K562 (cell line): ENCODE results near the gene LAGE3. TPM values are rescaled to one million over a fixed set of nuclear protein-coding genes. Genes with fewer than 3 reads are reported as not detected.

Experiments
- ATAC-seq: fragments of 200-7000 bp; cut with Tn5 transposase; 3 replicates; pipeline ENCODE4 v1.9.1; 2020; ENCODE audit warnings: moderate library complexity
- BruUV-seq: library from RNA; stranded (reverse); fragments of 400-500 nt; replicated peaks from 2 replicates; lab custom pipeline; 2021; lab: Mats Ljungman, UMichigan
- CTCF ChIA-PET: fragments of 300-600 bp; formaldehyde crosslinking; extraction: SDS; loops from one replicate; lab custom pipeline; 2021; ENCODE audit warnings: low intra/inter-chr PET ratio; lab: Yijun Ruan, JAX
- POLR2A ChIA-PET: fragments of 300-600, 350-650 bp; sonication (Branson Sonifier 250); formaldehyde crosslinking; extraction: SDS; loops from one replicate; lab custom pipeline; 2021; ENCODE audit warnings: antibody characterized with exemption, inconsistent platforms; lab: Yijun Ruan, JAX
- DNase-seq, 4 experiments: peaks; one replicate each; pipeline versions ENCODE4 v3.0.0 to v3.0.0-alpha.2; 2011 to 2018; ENCODE audit warnings: low spot score in 3 of 4, mixed read lengths in 3 of 4; ENCODE audit errors: extremely low read depth in 1 of 4
- FAIRE-seq: peaks from 2 replicates; lab custom pipeline; 2011; peaks lifted over from hg19 to GRCh38; lab: Jason Lieb, UNC
- H2AFZ ChIP-seq: 2 replicates; pipeline ENCODE4 v1.6.0; 2011; ENCODE audit warnings: low read depth, low read length, control low read depth, inconsistent platforms
- H3K27ac ChIP-seq: fragments of 200-600 bp; 3 replicates; pipeline ENCODE4 v1.8.0; 2011; ENCODE audit warnings: low read depth, mild to moderate bottlenecking, control low read depth, inconsistent platforms, low read length, moderate library complexity, mixed read lengths; ENCODE audit errors: extremely low read depth
- H3K27me3 ChIP-seq, 2 experiments: fragments of 300-600 bp in 1 of 2; 2 replicates in 1 of 2; 3 replicates in 1 of 2; pipeline versions ENCODE4 v1.6.0 to v1.8.0; 2011; ENCODE audit warnings: inconsistent platforms in 2 of 2, low read length in 2 of 2, mild to moderate bottlenecking in 1 of 2, mixed read lengths in 1 of 2, moderate library complexity in 1 of 2; ENCODE audit not compliant: control insufficient read depth in 2 of 2, insufficient read depth in 2 of 2
- H3K36me3 ChIP-seq: fragments of 300-600 bp; 3 replicates; pipeline ENCODE4 v1.8.0; 2011; ENCODE audit warnings: mild to moderate bottlenecking, low read length, inconsistent platforms; ENCODE audit not compliant: control insufficient read depth, insufficient read depth
- H3K4me1 ChIP-seq, 2 experiments: fragments of 200-600 bp in 1 of 2; replicated peaks in 1 of 2; 2 replicates in 1 of 2; 3 replicates in 1 of 2; pipeline versions ENCODE4 v1.5.1 to v1.8.0; 2011; ENCODE audit warnings: inconsistent platforms in 2 of 2, low read length in 2 of 2, mild to moderate bottlenecking in 1 of 2, mixed read lengths in 1 of 2, moderate library complexity in 1 of 2; ENCODE audit not compliant: control insufficient read depth in 2 of 2, insufficient read depth in 2 of 2
- H3K4me2 ChIP-seq: 2 replicates; pipeline ENCODE4 v1.6.1; 2011; ENCODE audit warnings: low read length, control low read depth, inconsistent platforms, mixed read lengths; ENCODE audit not compliant: insufficient read depth
- H3K4me3 ChIP-seq: fragments of 200-600 bp; sonication (generic), shearing (Covaris generic); 2 replicates; pipeline ENCODE4 v1.5.1; 2016; ENCODE audit warnings: control low read depth, inconsistent platforms
- H3K79me2 ChIP-seq: fragments of 200-600 bp; 3 replicates; pipeline ENCODE4 v1.8.0; 2011; ENCODE audit warnings: low read length, inconsistent platforms; ENCODE audit not compliant: control insufficient read depth, insufficient read depth
- H3K9ac ChIP-seq, 2 experiments: 2 replicates each; pipeline versions ENCODE4 v1.6.0 to v1.6.1; 2011; ENCODE audit warnings: low read depth in 2 of 2, low read length in 2 of 2, control low read depth in 1 of 2, inconsistent platforms in 1 of 2, mild to moderate bottlenecking in 1 of 2, mixed read lengths in 1 of 2; ENCODE audit not compliant: insufficient read depth in 1 of 2
- H3K9me1 ChIP-seq: one replicate; pipeline ENCODE4 v1.6.0; 2011; ENCODE audit warnings: inconsistent platforms, mild to moderate bottlenecking, low read length, moderate library complexity; ENCODE audit not compliant: control insufficient read depth, insufficient read depth
- H3K9me3 ChIP-seq: replicated peaks from 2 replicates; pipeline ENCODE4 v1.5.1; 2011; ENCODE audit warnings: low read depth, low read length, inconsistent platforms; ENCODE audit not compliant: control insufficient read depth, insufficient read depth
- H4K20me1 ChIP-seq: replicated peaks from 2 replicates; pipeline ENCODE4 v1.6.1; 2011; ENCODE audit warnings: low read length, inconsistent platforms, mixed read lengths; ENCODE audit not compliant: control insufficient read depth, insufficient read depth
- ETS2 ChIP-seq: IDR thresholded peaks from 2 replicates; pipeline ENCODE4 v1.6.1; 2016; ENCODE audit warnings: borderline replicate concordance, missing genetic modification characterization, mild to moderate bottlenecking, moderate library complexity, missing compliant biosample characterization; ENCODE audit not compliant: poor library complexity, severe bottlenecking
- MECOM ChIP-seq: fragments of 250-450 bp; sonication (Bioruptor Pico); IDR thresholded peaks from 2 replicates; pipeline ENCODE4 v1.8.0; 2022; ENCODE audit warnings: inconsistent platforms
- RCOR1 ChIP-seq, 2 experiments: IDR thresholded peaks; 2 replicates each; pipeline ENCODE4 v1.6.1; 2012; ENCODE audit warnings: low read depth in 2 of 2, low read length in 2 of 2, borderline replicate concordance in 1 of 2, improper control_type of control experiment in 1 of 2
- ZFP30 ChIP-seq: fragments of 250-450 bp; sonication (Bioruptor Pico); IDR thresholded peaks from 2 replicates; pipeline ENCODE4 v1.8.0; 2022; ENCODE audit warnings: moderate library complexity, mild to moderate bottlenecking, inconsistent platforms, borderline replicate concordance
- ZNF146 ChIP-seq: IDR thresholded peaks from one replicate; pipeline ENCODE4 v1.6.1; 2018; ENCODE audit warnings: missing compliant biosample characterization; ENCODE audit not compliant: unreplicated experiment
- ZNF449 ChIP-seq: fragments of 250-450 bp; sonication (Bioruptor Pico); IDR thresholded peaks from 2 replicates; pipeline ENCODE4 v1.8.0; 2022; ENCODE audit warnings: moderate library complexity, mild to moderate bottlenecking, inconsistent platforms
- ZNF699 ChIP-seq: fragments of 250-450 bp; sonication (Bioruptor Pico); IDR thresholded peaks from 2 replicates; pipeline ENCODE4 v1.8.0; 2021; ENCODE audit warnings: mild to moderate bottlenecking, moderate library complexity; ENCODE audit not compliant: insufficient replicate concordance
- ZSCAN32 ChIP-seq: fragments of 450-650 bp; formaldehyde crosslinking; IDR thresholded peaks from 2 replicates; pipeline ENCODE4 v1.4.0; 2020; ENCODE audit warnings: mild to moderate bottlenecking, moderate library complexity
- WGBS: fragments of 100-300 bp; shearing (Covaris generic); methylation state at CpG from one replicate; pipeline ENCODE4 v1.1.6; 2016; ENCODE audit warnings: low coverage, mixed read lengths; ENCODE audit not compliant: insufficient coverage; ENCODE audit errors: missing lambda C conversion rate; 5-methylcytosine and 5-hydroxymethylcytosine counted together
- in situ Hi-C: fragments of 300-500 bp; cut with MboI; formaldehyde crosslinking; loops from 4 replicates; pipeline ENCODE4 v1.15.0; 2018; ENCODE audit warnings: inconsistent platforms, mixed read lengths
- intact Hi-C: fragments of 100-400 bp; cut with micrococcal nuclease; formaldehyde crosslinking; loops from 2 replicates; pipeline ENCODE4 v1.14.2; 2022
- polyA plus RNA-seq, 8 experiments: library from polyadenylated mRNA; depleted of rRNA in 4 of 8; stranded (reverse) in 5 of 8; unstranded in 3 of 8; fragments of >200 nt; fragmentation: Nextera tagmentation in 2 of 8; fragmentation: Illumina TruSeq in 1 of 8; extraction: Ambion mirVana in 2 of 8; extraction: Trizol in 1 of 8; gene quantifications; 2 replicates each; pipeline versions ENCODE4 v1.2.1 to v1.2.3, GENCODE V29; 2011 to 2014; ENCODE audit warnings: inconsistent platforms in 1 of 8, missing spikeins in 1 of 8
- total RNA-seq, 7 experiments: library from RNA; depleted of rRNA in 6 of 7; stranded (reverse); fragments of >200 nt in 6 of 7; fragmentation: Illumina TruSeq in 2 of 7; extraction: Trizol in 2 of 7; gene quantifications; 2 replicates each; pipeline versions ENCODE4 v1.2.1 to v1.2.3, GENCODE V29; 2011 to 2021; ENCODE audit warnings: low replicate concordance in 1 of 7
- TF ChIP-seq, protein P1 (sequence below): IDR thresholded peaks from 3 replicates; pipeline ENCODE4 v1.6.1; 2011; ENCODE audit warnings: borderline replicate concordance, mild to moderate bottlenecking, moderate library complexity; ENCODE audit not compliant: insufficient read length; ENCODE audit errors: extremely low read depth

LAGE3 gene
- total and polyA plus RNA-seq, 9 of the 15 experiments (the other 6 are each of a cell fraction or from before 2014, with no cell fraction given): 28.2 to 125 (median 35.8) TPM

DNA sequence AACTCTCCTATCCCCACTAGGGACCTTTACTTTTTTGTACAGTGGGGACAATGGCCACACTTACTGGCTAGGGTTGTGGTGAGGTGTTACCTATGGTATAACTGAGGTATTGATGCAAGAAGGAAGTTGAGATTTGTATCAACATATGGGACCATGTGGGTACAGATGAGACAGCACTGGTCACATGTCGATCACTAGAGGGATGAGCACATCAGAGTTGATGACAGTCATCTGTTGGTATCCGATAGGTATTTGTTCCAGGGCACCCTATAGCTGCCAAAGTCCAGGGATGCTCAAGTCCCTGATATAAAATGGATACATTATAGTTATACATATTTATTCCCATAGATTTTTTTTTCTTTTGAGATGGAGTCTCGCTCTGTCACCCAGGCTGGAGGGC lies 23.9 kb upstream of the LAGE3 start:
- 60% methylated on average over 3 of the region's 3 CpGs for WGBS
- FAIRE-seq (no peak), DNase-seq (no peak), ATAC-seq (no peak; the same call in 2 of the 3 replicates)
- H3K4me3 ChIP-seq: no peak overlapping the region
- H3K4me2 ChIP-seq: no peak overlapping the region; the same call in 1 of the 2 replicates
- CTCF ChIA-PET: no interaction called here
- no peaks in the 10 kb centered on the region for H3K9me1 ChIP-seq
- POLR2A ChIA-PET: interaction anchor here (1.8 kb wide), 1 partner anchor 12 kb away, joined by 8 read pairs; the partner anchor contains the start of gene SLC10A3
- no peak overlapping the region for H3K9ac ChIP-seq
- H3K27me3 ChIP-seq: no peaks in the 10 kb centered on the region
- H2AFZ ChIP-seq: no peak overlapping the region
- no peaks in the 10 kb centered on the region for H4K20me1 ChIP-seq
- BruUV-seq: no TSS peak
- H3K79me2 ChIP-seq: no peaks in the 10 kb centered on the region
- no peaks in the 10 kb centered on the region; the same call in 1 of the 2 replicates for H3K9me3 ChIP-seq
- peaks cover 4 to 8% of the 10 kb centered on the region in 2 experiments; a peak in 3 of 5 replicates for H3K4me1 ChIP-seq
- H3K27ac ChIP-seq: no peak overlapping the region
- H3K36me3 ChIP-seq: peaks cover 31% of the 10 kb centered on the region; the same call in 2 of the 3 replicates
- intact Hi-C loops (no loop called here), in situ Hi-C loops (no loop called here)
- no peak for TF ChIP-seq ZNF699 (CRISPR knock-in tag)
- TF ChIP-seq RCOR1 (IDR thresholded peaks at IDR 0.05; ENCODE audit: borderline replicate concordance in 1 of 2, low read depth in 2 of 2, low read length in 2 of 2): no peak
- no peak for TF ChIP-seq ZSCAN32 (CRISPR knock-in tag)
- no peak for TF ChIP-seq ZNF449 (CRISPR knock-in tag)
- TF ChIP-seq ZFP30 (CRISPR knock-in tag): no peak
- TF ChIP-seq ETS2: no peak
- no peak for TF ChIP-seq MECOM
- TF ChIP-seq, protein P1, sequence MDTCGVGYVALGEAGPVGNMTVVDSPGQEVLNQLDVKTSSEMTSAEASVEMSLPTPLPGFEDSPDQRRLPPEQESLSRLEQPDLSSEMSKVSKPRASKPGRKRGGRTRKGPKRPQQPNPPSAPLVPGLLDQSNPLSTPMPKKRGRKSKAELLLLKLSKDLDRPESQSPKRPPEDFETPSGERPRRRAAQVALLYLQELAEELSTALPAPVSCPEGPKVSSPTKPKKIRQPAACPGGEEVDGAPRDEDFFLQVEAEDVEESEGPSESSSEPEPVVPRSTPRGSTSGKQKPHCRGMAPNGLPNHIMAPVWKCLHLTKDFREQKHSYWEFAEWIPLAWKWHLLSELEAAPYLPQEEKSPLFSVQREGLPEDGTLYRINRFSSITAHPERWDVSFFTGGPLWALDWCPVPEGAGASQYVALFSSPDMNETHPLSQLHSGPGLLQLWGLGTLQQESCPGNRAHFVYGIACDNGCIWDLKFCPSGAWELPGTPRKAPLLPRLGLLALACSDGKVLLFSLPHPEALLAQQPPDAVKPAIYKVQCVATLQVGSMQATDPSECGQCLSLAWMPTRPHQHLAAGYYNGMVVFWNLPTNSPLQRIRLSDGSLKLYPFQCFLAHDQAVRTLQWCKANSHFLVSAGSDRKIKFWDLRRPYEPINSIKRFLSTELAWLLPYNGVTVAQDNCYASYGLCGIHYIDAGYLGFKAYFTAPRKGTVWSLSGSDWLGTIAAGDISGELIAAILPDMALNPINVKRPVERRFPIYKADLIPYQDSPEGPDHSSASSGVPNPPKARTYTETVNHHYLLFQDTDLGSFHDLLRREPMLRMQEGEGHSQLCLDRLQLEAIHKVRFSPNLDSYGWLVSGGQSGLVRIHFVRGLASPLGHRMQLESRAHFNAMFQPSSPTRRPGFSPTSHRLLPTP: no peak
- TF ChIP-seq ZNF146 (CRISPR knock-in tag): no peak
